ENCODE data around the gene PPP2R3A.

- TF ChIP-seq GATA2 (IDR thresholded peaks at IDR 0.05; ENCODE audit: low read depth, low read length), result no peak
- TF ChIP-seq GATA3 (IDR thresholded peaks at IDR 0.05; ENCODE audit: low read depth, low read length), result no peak
Measured at GRCh38 chr3:135982922-135983581, 17.5 kb downstream of the PPP2R3A start.
